ENCODE results near the gene SLC66A2.
"Not testable (repeated sequence)": the region's sequence is repeated elsewhere in the genome, so short reads cannot be mapped to it uniquely, and the experiment has no call there.

The SLC66A2 gene

DNA sequence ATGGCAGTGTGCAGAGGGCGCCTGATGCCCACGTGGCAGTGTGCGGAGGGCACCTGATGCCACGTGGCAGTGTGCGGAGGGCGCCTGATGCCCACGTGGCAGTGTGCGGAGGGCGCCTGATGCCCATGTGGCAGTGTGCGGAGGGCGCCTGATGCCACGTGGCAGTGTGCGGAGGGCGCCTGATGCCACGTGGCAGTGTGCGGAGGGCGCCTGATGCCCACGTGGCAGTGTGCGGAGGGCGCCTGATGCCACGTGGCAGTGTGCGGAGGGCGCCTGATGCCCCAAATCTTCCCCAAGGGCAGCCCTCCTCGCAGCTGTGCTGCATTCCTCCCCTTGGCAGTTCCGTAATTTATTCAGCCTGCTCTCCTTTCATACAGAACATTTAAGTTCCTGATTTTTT lies 73.2 kb downstream of the SLC66A2 start:
- not testable (repeated sequence) for DNase-seq (ENCODE audit: low read depth)

GRCh38 chr18:79877163-79878091 lies 74.0 kb downstream of the SLC66A2 start:
- no peak for DNase-seq (ENCODE audit: low read depth)

- no peak for DNase-seq (ENCODE audit: low read depth)
These were observed 75.0 kb downstream of the SLC66A2 start for GRCh38 chr18:79876497-79876896.

GRCh38 chr18:79875931-79876461 lies 75.5 kb downstream of the SLC66A2 start:
- no peak for DNase-seq (ENCODE audit: low read depth)

DNA sequence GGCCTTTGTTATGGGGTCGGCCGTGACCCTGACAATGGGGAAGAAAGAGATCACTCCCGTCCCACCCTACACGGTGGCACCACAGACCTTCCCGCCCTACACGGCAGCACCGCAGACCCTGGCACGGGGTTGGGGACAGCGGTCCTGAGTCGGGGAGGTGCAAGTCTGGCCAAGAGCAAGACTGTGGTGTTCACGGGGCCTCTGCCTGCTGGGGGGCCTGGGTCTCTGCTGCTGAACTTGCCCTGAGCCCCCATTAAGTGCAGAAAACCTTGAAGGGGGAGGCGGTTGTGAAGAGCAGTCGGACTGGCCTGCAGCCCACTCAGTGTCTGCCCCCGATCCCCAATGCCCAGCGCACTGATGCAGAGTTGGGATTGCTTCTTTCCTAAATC lies 75.9 kb downstream of the SLC66A2 start:
- no peak for DNase-seq (ENCODE audit: low read depth)

DNA sequence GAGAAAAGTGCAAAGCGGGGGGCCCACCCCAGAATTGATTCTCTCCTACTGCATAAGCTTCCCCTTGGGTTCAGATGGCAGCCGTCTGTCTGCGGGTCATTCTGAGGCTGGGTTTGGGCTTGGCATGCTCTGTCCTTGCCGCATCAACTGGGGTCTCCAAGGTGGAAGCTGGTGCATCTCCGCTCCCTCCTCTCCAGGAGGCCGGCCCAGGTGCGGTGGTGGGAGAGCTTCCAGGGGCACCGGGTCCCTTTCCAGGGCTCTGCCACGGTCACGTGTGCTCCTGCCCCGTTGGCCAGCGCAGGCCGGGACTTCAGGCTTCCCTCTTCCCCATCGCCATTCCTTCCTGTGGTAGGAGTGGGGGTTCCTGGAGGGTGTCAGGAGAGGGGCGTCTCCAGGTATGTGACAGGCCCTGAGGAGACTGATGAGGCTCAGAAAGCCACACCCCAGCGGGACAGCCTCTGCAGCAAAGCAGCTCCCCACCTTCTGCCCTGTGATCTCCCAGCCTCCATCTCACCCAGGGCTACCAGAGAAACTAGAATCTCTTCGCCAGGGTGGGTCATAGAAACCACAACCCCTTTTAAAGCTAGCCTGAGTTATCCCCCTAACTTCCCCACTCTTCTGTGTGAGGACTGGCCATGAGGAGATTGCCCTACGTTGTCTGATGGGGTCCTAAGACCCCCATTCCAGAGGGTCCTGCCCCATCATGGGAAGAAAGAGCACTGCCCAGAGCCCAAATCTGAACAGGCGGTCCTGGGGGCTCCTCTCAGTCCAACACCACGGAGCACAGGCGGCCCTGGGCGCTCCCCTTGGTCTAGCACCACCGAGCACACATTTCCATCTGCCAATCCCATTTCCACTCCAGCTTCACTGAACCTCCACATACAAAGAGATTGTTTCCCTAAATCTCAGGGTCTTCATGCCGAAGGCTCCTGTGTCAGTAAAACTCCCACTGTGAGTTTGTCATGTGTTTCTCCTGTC lies 76.6 kb downstream of the SLC66A2 start:
- DNase-seq (ENCODE audit: low read depth) = no peak

DNA sequence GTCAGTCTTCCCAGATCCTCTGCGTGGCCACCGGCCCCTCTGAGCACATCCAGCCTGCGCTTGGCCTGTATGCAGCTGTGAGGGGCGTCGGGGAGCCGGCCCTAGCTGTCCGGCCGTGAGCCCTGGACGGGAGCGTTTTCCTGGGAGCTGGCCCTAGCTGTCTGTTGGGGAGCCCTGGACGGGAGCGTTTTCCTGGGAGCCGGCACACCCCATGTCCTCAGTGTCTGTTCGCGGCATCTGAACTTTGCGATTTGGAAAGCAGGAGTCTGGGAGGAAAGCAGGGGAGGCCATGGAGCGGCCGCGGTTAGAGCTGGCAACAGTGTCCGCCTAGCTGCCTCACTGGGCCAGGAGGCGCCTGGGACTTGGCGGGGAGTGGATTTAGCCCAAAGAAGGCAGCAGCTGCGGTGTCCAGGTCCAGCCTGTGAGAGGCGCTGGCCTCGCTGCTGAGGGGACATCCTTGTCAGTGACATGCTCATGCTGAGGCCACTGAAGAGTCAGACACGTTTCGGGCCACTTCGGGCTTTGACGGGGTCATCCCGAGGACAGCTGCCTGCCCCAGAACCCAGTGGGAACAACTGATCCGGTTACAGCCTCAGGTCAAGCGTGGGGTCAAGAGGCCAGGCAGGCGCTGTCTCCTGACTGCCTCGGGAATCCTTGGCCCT lies 77.9 kb downstream of the SLC66A2 start:
- no peak for DNase-seq (ENCODE audit: low read depth)

DNA sequence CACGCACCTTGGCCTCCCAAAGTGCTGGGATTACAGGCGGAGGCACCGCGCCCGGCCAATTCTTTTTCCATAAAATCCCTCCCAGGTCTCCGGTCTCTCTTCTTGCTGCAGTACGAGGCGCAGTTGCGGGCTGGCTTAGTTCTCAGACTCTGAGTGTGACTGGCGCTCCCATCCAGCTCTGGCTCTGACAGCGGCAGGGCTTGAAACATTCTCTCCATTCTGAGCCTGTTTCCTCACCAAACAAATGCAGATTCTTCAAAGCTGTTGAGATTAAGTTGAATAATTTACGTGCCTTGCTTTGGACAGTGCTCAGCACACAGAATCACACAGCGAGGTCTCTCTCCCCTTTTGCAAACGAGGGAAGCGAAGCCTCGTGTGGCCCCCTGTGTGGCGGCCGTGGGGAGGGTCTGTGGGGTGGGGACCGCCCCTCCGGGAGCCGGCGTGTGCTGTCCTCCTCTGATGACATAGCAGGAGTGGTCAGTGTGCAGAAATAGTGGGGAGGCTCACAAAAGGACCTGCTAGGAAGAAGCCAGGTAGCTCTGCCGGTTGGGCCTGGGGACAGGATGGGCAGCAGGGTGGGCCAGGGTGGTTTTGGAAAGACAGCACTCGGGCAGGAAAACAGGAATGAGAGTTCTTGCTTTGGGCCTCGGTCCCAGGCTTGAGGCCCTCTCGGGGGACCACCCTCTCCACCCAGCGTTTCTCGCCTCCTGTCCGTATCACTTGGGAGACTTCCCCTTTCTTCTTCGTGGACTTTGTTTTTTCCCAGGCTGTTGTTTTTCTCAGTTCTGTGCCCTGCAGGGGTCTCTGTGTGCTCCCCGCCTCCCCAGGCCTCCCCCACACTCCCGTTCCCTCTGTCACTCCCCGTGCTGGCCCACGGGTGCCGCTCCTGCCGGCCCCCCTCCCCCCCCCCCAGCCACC lies 78.7 kb downstream of the SLC66A2 start:
- no peak for DNase-seq (ENCODE audit: low read depth)

- no peak for DNase-seq (ENCODE audit: low read depth)
These were observed 79.9 kb downstream of the SLC66A2 start for GRCh38 chr18:79871481-79872091.

DNA sequence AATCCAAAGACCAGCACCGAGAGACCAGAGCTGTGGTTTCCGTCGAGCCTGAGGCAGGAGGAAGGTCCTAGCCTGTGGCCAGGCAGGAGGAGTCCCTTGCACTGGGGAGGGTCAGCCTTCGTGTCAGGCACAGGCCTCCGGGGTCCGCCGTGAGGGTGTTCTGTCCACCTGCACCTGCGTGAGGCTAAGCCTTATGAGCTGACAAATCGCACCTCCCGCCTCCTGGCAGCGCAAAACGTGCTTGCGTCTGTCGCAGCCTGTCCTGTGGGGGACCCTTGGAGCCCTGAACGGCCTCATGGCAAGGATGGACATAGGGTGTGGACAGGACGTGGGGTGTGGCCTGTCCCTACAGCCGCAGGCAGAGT lies 80.4 kb downstream of the SLC66A2 start:
- no peak for DNase-seq (ENCODE audit: low read depth)

- DNase-seq (ENCODE audit: low read depth) = no peak
These were observed 81.0 kb downstream of the SLC66A2 start for GRCh38 chr18:79870301-79871025.

- DNase-seq (ENCODE audit: low read depth) = no peak
These were observed 81.7 kb downstream of the SLC66A2 start for GRCh38 chr18:79869591-79870300.

DNA sequence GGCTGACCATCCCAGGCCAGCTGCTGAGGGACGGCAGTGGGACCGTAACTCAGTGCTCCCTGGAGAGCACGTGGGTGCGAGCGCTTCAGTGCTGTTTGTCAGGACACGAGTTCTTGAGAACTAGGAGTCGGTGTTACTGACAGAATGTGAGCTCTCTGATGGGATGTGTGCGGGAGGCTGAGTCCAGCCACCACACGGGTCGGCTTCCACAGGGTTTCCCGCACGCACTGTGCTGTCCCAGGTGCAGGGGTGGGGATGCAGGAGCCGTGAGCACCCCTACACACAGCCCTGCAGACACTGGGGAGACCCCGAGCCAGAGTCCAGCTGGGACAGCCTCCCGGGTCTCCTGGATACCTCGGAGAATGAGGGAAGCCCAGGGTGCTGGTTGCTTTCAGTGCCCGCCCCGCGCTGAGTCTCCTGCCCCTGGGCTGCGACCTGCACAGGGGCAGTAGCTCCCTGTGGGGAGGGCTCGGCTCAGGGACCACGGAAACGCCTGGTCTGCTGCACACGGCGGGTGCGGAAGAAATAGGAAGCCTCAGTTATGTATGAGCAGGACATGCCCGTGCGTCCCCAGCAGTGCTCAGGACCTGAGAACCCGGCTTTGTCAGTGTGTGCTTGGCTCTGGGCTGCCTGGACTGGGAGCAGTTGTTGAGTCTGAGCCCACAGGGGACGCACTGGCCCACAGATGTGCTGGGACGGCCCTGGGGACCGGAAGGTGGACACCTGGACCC lies 82.5 kb downstream of the SLC66A2 start:
- no peak for DNase-seq (ENCODE audit: low read depth)

DNA sequence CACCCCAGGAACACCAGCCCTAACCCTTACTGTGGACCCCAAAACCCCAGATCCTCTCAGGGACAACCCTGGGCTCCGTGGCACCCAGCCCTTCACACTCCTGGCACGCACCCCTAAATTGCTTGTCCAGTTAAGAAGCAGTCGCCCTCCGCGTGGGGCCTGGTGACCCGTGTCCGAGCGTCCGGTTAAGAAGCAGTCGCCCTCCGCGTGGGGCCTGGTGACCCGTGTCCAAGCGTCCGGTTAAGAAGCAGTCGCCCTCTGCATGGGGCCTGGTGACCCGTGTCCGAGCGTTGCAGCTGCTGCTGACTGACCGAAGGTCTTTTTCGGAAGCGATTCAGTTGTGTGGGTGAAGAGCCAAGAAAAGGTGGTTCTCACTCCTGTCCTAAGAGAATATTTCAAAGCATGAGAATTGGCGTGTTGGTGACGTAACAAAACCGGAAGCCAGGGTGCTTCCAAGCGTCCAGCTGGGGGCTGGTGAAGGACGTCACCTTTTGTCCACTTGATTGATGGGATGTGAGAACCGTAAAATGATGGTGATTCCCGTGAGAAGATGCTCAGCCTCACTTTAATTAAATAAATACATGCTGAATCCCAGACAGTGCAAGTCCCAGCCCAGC lies 83.2 kb downstream of the SLC66A2 start:
- no peak for DNase-seq (ENCODE audit: low read depth)

- no peak for DNase-seq (ENCODE audit: low read depth)
These were observed 83.8 kb downstream of the SLC66A2 start for GRCh38 chr18:79867666-79868065.

- DNase-seq (ENCODE audit: low read depth) = no peak
These were observed 84.4 kb downstream of the SLC66A2 start for GRCh38 chr18:79866889-79867574.

- not testable (repeated sequence) for DNase-seq (ENCODE audit: low read depth)
These were observed 85.5 kb downstream of the SLC66A2 start for GRCh38 chr18:79865951-79866350.
